OCI-LY1 (cell line): ENCODE results near the gene ZBTB8A.

ENCODE experiments used
- H2AFZ ChIP-seq: fragments of 200-600 bp; sonication (generic), shearing (Covaris generic); 2 replicates; pipeline ENCODE4 v1.6.0; 2014; ENCODE audit warnings: antibody characterized with exemption, mild to moderate bottlenecking, low read length
- H3F3A ChIP-seq: fragments of 200-600 bp; sonication (generic), shearing (Covaris generic); 2 replicates; pipeline ENCODE4 v1.6.0; 2014; ENCODE audit warnings: mild to moderate bottlenecking, antibody characterized with exemption, low read length, moderate library complexity; ENCODE audit not compliant: insufficient read depth
- H3K27ac ChIP-seq: fragments of 200-600 bp; sonication (generic); 2 replicates; pipeline ENCODE4 v1.5.1; 2014; ENCODE audit warnings: low read length, mixed run types, mild to moderate bottlenecking, low read depth; ENCODE audit not compliant: poor library complexity, severe bottlenecking
- H3K27me3 ChIP-seq: fragments of 200-600 bp; sonication (generic); 2 replicates; pipeline ENCODE4 v1.6.0; 2014; ENCODE audit warnings: antibody characterized with exemption, mild to moderate bottlenecking, low read length, moderate library complexity; ENCODE audit not compliant: insufficient read depth
- H3K36me3 ChIP-seq: fragments of 200-600 bp; sonication (generic); 2 replicates; pipeline ENCODE4 v1.6.1; 2014; ENCODE audit warnings: mild to moderate bottlenecking, antibody characterized with exemption, low read length, moderate library complexity, mixed read lengths; ENCODE audit not compliant: insufficient read depth
- H3K4me1 ChIP-seq: fragments of 200-600 bp; sonication (generic); 2 replicates; pipeline ENCODE4 v1.5.1; 2014; ENCODE audit warnings: mild to moderate bottlenecking, low read length, moderate library complexity; ENCODE audit not compliant: insufficient read depth, severe bottlenecking
- H3K4me2 ChIP-seq: fragments of 200-600 bp; sonication (generic), shearing (Covaris generic); 2 replicates; pipeline ENCODE4 v1.6.1; 2014; ENCODE audit warnings: low read length
- H3K4me3 ChIP-seq: fragments of 200-600 bp; sonication (generic); 2 replicates; pipeline ENCODE4 v1.5.1; 2014; ENCODE audit warnings: low read length, low read depth, mild to moderate bottlenecking, mixed read lengths; ENCODE audit not compliant: poor library complexity, severe bottlenecking
- H3K79me2 ChIP-seq: fragments of 200-600 bp; shearing (Covaris generic); 2 replicates; pipeline ENCODE4 v1.6.1; 2016; ENCODE audit warnings: mixed run types, low read length, mixed read lengths; ENCODE audit not compliant: insufficient read depth
- H3K9ac ChIP-seq: fragments of 200-600 bp; sonication (generic), shearing (Covaris generic); 2 replicates; pipeline ENCODE4 v1.6.1; 2014; ENCODE audit warnings: mild to moderate bottlenecking, low read length, mixed read lengths
- H3K9me2 ChIP-seq: fragments of 200-600 bp; sonication (generic), shearing (Covaris generic); 2 replicates; pipeline ENCODE4 v1.6.1; 2014; ENCODE audit warnings: low read depth, mild to moderate bottlenecking, low read length, mixed read lengths
- H3K9me3 ChIP-seq: fragments of 200-600 bp; shearing (Covaris generic); 2 replicates; pipeline ENCODE4 v1.6.1; 2014; ENCODE audit warnings: low read length, mixed read lengths
- H4K20me1 ChIP-seq: fragments of 200-600 bp; sonication (generic), shearing (Covaris generic); 2 replicates; pipeline ENCODE4 v1.6.0; 2016; ENCODE audit warnings: mild to moderate bottlenecking, low read length; ENCODE audit not compliant: insufficient read depth
- EZH2 ChIP-seq: fragments of 200-600 bp; sonication (generic), shearing (Covaris generic); IDR thresholded peaks from 2 replicates; pipeline ENCODE4 v1.8.0; 2017; ENCODE audit warnings: borderline replicate concordance, mixed run types, mild to moderate bottlenecking, antibody characterized with exemption, low read length, moderate library complexity, mixed read lengths
- TF ChIP-seq, protein P1 (sequence below): fragments of 200-600 bp; sonication (generic), shearing (Covaris generic); IDR thresholded peaks from 2 replicates; pipeline ENCODE4 v1.5.1; 2017; ENCODE audit warnings: mild to moderate bottlenecking, antibody characterized with exemption, low read length, moderate library complexity, mixed read lengths

Gene ZBTB8A

DNA sequence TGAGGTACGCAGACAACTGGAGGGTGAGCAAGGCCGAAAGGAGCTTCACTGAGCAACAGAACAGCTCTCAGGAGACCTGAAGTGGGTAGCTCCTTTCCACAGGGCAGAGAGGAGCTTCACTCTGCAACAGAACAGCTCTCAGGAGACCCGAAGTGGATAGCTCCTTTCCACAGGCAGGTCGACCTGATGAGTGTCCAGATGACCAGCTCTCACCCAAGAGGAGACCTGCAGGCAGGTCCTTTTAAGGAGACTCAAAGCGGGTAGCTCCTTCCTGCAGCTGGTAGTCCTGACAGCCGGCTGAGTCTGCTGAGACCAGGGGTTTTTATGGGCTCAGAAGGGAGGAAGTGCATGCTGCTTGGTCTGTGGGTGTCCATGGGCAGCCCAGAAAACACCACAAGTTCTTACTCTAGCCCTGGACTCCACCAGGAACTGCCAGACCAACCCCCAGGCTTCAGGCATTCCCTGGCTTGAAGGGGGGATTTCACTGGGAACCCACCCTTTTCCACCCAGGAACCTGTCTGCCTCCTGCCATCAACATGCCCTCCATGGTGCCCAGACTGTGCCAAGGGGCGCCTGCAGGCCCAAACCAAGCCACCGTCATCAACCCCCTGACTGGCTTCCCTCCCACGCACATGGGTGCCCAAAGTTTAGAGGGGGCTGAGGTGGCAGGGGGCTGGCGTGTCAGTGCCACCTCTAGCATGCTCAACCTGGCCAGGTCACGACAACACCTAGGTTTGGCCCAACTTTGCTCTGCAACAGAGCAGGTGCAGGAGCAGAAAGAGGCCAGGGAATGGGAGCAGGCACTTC is 67.5 kb downstream of the ZBTB8A start:
- Histone ChIP-seq H2AFZ (no peak overlapping the region), H3K9me2 (no peaks in the 10 kb centered on the region), H3K9me3 (peaks cover 3% of the 10 kb centered on the region; the same call in 1 of the 2 replicates), H3K4me2 (no peak overlapping the region), H3K4me3 (no peak overlapping the region), H3K27ac (no peak overlapping the region), H3K9ac (no peak overlapping the region), H4K20me1 (no peaks in the 10 kb centered on the region), H3K27me3 (no peaks in the 10 kb centered on the region), H3K79me2 (no peaks in the 10 kb centered on the region), H3K4me1 (no peaks in the 10 kb centered on the region), H3F3A (no peaks in the 10 kb centered on the region), H3K36me3 (no peaks in the 10 kb centered on the region)
- TF ChIP-seq, protein P1, sequence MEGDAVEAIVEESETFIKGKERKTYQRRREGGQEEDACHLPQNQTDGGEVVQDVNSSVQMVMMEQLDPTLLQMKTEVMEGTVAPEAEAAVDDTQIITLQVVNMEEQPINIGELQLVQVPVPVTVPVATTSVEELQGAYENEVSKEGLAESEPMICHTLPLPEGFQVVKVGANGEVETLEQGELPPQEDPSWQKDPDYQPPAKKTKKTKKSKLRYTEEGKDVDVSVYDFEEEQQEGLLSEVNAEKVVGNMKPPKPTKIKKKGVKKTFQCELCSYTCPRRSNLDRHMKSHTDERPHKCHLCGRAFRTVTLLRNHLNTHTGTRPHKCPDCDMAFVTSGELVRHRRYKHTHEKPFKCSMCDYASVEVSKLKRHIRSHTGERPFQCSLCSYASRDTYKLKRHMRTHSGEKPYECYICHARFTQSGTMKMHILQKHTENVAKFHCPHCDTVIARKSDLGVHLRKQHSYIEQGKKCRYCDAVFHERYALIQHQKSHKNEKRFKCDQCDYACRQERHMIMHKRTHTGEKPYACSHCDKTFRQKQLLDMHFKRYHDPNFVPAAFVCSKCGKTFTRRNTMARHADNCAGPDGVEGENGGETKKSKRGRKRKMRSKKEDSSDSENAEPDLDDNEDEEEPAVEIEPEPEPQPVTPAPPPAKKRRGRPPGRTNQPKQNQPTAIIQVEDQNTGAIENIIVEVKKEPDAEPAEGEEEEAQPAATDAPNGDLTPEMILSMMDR = no peak

DNA sequence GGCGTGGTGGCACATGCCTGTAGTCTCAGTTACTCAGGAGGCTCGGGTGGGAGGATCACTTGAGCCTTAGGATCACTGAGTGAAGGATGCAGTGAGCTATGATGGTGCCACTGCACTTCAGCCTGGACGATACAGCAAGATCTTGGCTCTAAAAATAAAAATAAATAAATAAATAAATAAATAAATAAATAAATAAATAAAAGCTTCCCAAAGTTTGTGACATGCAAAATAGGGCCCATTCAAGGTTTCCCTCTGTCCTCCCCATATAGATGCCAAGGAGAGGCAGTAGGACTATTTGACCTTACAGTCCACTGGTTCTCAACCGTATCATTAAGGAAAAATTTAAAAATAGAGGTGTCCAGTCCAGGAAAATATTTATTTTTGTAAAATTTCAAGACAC is 70.0 kb downstream of the ZBTB8A start:
- Histone ChIP-seq H3K79me2 (no peaks in the 10 kb centered on the region), H3K9ac (no peak overlapping the region), H3K4me3 (no peak overlapping the region), H3F3A (no peaks in the 10 kb centered on the region), H3K4me1 (no peaks in the 10 kb centered on the region), H3K4me2 (no peak overlapping the region), H3K27ac (no peak overlapping the region), H2AFZ (no peak overlapping the region), H3K9me2 (no peaks in the 10 kb centered on the region), H3K36me3 (no peaks in the 10 kb centered on the region), H3K9me3 (peaks cover 3% of the 10 kb centered on the region; the same call in 1 of the 2 replicates), H3K27me3 (no peaks in the 10 kb centered on the region), H4K20me1 (no peaks in the 10 kb centered on the region)
- TF ChIP-seq, protein P1 = no peak
- no peak for TF ChIP-seq EZH2

DNA sequence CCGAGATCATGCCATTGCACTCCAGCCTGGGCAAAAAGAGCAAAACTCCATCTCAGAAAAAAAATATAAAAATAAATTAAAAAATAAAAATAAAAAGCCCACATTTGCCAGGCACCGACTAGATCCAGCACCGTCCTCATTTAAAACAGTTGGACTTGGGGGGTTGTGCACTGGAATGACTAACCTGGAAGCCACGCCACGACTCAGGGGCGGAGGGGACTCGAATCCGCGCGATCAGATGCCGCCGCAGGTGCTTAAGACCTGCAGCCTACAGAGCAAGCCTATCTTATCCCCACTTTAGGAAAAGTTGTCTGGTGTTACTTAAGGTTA is 72.6 kb downstream of the ZBTB8A start:
- TF ChIP-seq EZH2 = no peak
- TF ChIP-seq, protein P1 = no peak
- Histone ChIP-seq H3K9me2 (no peaks in the 10 kb centered on the region), H3K79me2 (no peaks in the 10 kb centered on the region), H3K4me1 (no peaks in the 10 kb centered on the region), H3K9ac (no peak overlapping the region), H2AFZ (no peak overlapping the region), H3K36me3 (no peaks in the 10 kb centered on the region), H3K4me2 (no peak overlapping the region; the same call in 1 of the 2 replicates), H3F3A (no peaks in the 10 kb centered on the region), H3K27me3 (no peaks in the 10 kb centered on the region), H3K4me3 (no peak overlapping the region), H3K9me3 (peaks cover 3% of the 10 kb centered on the region; the same call in 1 of the 2 replicates), H3K27ac (no peak overlapping the region), H4K20me1 (no peaks in the 10 kb centered on the region)
